Progenitor cell of endocrine pancreas (in vitro differentiated cells): Measurements from ENCODE around the gene LRRC30. TPM values are rescaled to one million over a fixed set of nuclear protein-coding genes. Genes with fewer than 3 reads are reported as not detected.

Experiments
- DNase-seq: peaks from one replicate; pipeline ENCODE4 v3.0.0; 2021; ENCODE audit warnings: low spot score; ENCODE audit not compliant: unreplicated experiment
- H3K27ac Mint-ChIP-seq: 2 replicates; pipeline ENCODE4 v1.8.0; 2021; ENCODE audit warnings: mild to moderate bottlenecking, moderate library complexity, mixed read lengths
- H3K27me3 Mint-ChIP-seq: 2 replicates; pipeline ENCODE4 v1.8.0; 2021; ENCODE audit warnings: mixed read lengths
- H3K36me3 Mint-ChIP-seq: 2 replicates; pipeline ENCODE4 v1.8.0; 2022; ENCODE audit warnings: mixed read lengths; ENCODE audit not compliant: insufficient read depth
- H3K4me1 Mint-ChIP-seq: 2 replicates; pipeline ENCODE4 v1.8.0; 2021; ENCODE audit warnings: low read depth, mixed read lengths
- H3K4me3 Mint-ChIP-seq: 2 replicates; pipeline ENCODE4 v1.8.0; 2021; ENCODE audit warnings: low read depth, mild to moderate bottlenecking, moderate library complexity, mixed read lengths
- H3K9me3 Mint-ChIP-seq: 2 replicates; pipeline ENCODE4 v1.8.0; 2021; ENCODE audit warnings: low read depth, mixed read lengths
- long read RNA-seq: library from polyadenylated mRNA; unstranded; transcript quantifications from one replicate; pipeline ENCODE4 v2.0.0, GENCODE V29; 2020
- total RNA-seq: library from RNA; stranded (reverse); gene quantifications from 2 replicates; pipeline ENCODE4 v1.2.1, GENCODE V29; 2021
- TF ChIP-seq, protein P1 (sequence below): fragments of 200-600 bp; sonication (generic); IDR thresholded peaks from one replicate; pipeline ENCODE4 v1.5.0; 2021; ENCODE audit warnings: antibody characterized with exemption, mild to moderate bottlenecking; ENCODE audit not compliant: unreplicated experiment

The LRRC30 gene
- total RNA-seq: not detected in 2 replicates
- long read RNA-seq: 0 reads

GRCh38 chr18:7230626-7231349, at the start of gene LRRC30:
Gene LRRC30, plus strand, starts transcription at chr18:7231089. Its CDS starts 50 bp downstream, at chr18:7231139.
- Mint-ChIP-seq H3K36me3 (no peaks in the 10 kb centered on the region), H3K27me3 (peaks cover 20% of the 10 kb centered on the region), H3K27ac (no peak within 1 kb of the TSS), H3K4me3 (no peak within 1 kb of the TSS), H3K9me3 (no peaks in the 10 kb centered on the region), H3K4me1 (no peaks in the 10 kb centered on the region)
- no peak for DNase-seq
- TF ChIP-seq, protein P1, sequence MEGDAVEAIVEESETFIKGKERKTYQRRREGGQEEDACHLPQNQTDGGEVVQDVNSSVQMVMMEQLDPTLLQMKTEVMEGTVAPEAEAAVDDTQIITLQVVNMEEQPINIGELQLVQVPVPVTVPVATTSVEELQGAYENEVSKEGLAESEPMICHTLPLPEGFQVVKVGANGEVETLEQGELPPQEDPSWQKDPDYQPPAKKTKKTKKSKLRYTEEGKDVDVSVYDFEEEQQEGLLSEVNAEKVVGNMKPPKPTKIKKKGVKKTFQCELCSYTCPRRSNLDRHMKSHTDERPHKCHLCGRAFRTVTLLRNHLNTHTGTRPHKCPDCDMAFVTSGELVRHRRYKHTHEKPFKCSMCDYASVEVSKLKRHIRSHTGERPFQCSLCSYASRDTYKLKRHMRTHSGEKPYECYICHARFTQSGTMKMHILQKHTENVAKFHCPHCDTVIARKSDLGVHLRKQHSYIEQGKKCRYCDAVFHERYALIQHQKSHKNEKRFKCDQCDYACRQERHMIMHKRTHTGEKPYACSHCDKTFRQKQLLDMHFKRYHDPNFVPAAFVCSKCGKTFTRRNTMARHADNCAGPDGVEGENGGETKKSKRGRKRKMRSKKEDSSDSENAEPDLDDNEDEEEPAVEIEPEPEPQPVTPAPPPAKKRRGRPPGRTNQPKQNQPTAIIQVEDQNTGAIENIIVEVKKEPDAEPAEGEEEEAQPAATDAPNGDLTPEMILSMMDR: no peak

DNA sequence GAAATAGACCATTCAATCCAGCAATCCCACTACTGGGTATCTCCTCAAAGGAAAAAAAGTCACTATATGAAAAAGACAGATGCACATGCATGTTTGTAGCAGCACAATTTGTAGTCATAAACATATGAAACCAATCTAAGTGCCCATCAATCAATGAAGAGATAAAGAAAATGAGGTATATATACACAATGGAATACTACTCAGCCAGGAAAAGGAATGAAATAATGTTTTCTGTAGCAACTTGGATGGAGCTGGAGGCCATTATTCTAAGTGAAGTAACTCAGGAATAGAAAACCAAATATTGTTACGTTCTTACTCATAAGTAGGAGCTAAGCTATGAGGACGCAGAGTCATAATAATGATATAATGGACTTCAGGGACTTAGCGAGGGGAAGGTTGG, 45.2 kb upstream of the LRRC30 start:
- no peak for DNase-seq
- Mint-ChIP-seq H3K4me1 (peaks cover 4% of the 10 kb centered on the region), H3K36me3 (peaks cover 3% of the 10 kb centered on the region), H3K27ac (no peak overlapping the region), H3K27me3 (peaks cover 2% of the 10 kb centered on the region), H3K9me3 (peaks cover 14% of the 10 kb centered on the region), H3K4me3 (no peak overlapping the region)
- TF ChIP-seq, protein P1: no peak

DNA sequence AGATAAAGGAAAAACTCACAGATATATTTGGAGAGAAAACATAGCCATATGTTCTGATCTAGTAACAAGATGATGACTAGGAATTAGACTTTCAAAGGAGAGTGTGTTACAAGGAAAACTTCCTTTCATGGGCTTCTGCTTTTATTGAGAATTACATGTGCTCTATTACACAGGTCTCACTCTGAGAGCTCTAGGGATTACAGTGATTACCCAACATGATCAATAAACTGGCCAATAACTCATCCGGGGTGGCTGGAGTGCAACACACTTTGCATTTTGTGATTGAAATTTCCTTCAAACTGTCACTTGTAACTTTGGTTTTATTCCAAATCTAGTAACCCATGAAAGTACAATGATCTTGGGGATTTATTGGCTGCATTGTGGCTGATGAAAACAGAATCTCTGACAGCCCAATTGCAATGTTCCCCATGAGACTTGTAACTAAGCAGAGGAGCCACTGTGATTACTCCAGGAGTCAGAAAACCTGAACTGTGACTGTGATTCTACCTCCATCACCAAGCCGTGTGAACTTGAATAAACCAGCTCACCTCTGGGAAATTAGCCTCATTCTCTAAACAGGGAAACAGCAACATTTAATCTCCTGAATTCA, 40.2 kb upstream of the LRRC30 start:
- TF ChIP-seq, protein P1: no peak
- H3K4me1 Mint-ChIP-seq: peaks cover 1% of the 10 kb centered on the region
- DNase-seq: no peak
- H3K27ac Mint-ChIP-seq: no peak overlapping the region
- no peak overlapping the region for H3K4me3 Mint-ChIP-seq
- no peaks in the 10 kb centered on the region for H3K9me3 Mint-ChIP-seq
- no peaks in the 10 kb centered on the region for H3K27me3 Mint-ChIP-seq
- H3K36me3 Mint-ChIP-seq: no peaks in the 10 kb centered on the region

GRCh38 chr18:7191736-7192135, 39.2 kb upstream of the LRRC30 start:
- Mint-ChIP-seq H3K4me3 (no peak overlapping the region), H3K36me3 (no peaks in the 10 kb centered on the region), H3K27ac (no peak overlapping the region), H3K27me3 (no peaks in the 10 kb centered on the region), H3K9me3 (no peaks in the 10 kb centered on the region), H3K4me1 (peaks cover 1% of the 10 kb centered on the region)
- TF ChIP-seq, protein P1: no peak
- no peak for DNase-seq

DNA sequence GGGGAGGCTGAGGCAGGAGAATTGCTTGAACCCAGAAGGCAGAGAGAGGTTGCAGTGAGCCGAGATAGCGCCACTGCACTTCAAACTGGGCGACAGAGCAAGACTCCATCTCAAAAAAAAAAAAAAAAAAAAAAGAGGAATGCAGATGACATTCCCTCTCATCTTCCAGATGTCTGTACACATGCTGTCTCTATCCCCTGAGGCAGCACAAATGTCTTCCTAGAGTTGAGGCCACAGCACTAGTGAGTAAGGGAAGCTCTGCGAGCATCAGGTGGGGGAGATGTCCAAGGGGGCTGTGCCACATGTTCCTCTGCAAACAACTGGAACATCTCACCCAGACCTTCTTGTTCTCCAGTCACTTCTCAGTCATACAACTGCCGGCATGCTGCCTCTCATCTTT, 35.6 kb upstream of the LRRC30 start:
- Mint-ChIP-seq H3K4me3 (no peak overlapping the region), H3K36me3 (no peaks in the 10 kb centered on the region), H3K27me3 (peaks cover 3% of the 10 kb centered on the region), H3K4me1 (peaks cover 1% of the 10 kb centered on the region), H3K9me3 (no peaks in the 10 kb centered on the region), H3K27ac (no peak overlapping the region)
- TF ChIP-seq, protein P1: no peak
- no peak for DNase-seq
